Measurements from ENCODE around the gene NHLRC4. TPM values are rescaled to one million over a fixed set of nuclear protein-coding genes. Genes with fewer than 3 reads are reported as not detected.

Gene NHLRC4
- total and polyA plus RNA-seq, 2 of the 13 experiments (the other 11 are each of a cell fraction or from before 2014, with no cell fraction given): 0.40 to 0.59 TPM

DNA sequence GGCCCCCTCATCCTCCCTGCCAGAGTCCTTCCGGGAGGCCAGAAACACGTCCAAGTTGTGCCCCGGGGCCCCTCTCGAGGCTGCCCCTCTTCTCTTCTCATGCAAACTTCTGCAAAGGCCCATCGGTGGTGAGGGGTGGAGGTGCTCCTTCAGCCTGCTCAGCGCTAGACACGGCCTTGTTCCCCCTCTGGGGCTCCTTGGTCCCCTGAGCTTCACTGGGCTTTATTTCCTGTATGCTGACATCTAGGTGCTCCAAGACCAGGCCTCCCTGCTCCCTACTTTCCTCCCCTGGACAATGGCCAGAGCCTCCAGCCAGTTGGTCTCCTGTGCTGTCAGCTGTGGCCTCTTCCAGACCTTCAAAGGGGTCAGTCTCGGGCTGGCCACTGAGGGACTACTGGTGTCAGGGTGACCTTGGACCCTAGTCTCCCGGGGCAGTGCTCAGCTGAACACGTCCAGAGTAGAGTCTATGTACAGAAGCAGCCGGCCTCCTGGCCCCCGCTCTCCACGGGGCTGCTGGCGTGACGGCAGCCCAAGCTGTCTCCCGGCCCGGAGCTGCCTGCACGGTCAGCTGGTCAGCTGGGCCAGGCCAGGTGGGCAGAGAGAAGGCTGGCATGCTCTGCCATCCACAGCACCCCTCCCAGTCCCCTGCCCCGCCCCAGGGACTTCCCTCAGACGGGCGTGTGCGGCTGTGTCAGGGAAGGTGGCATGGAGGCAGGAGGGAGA is 8.3 kb upstream of the NHLRC4 start (continued):
- TF ChIP-seq ZBTB46 (CRISPR knock-in tag; IDR thresholded peaks at IDR 0.05; ENCODE audit: borderline replicate concordance) (no peak), HMGXB3 (CRISPR knock-in tag; IDR thresholded peaks at IDR 0.05; ENCODE audit: borderline replicate concordance) (no peak), ZNF75D (CRISPR knock-in tag; IDR thresholded peaks at IDR 0.05; ENCODE audit: borderline replicate concordance) (no peak), CCAR2 (optimal IDR thresholded peaks at IDR 0.05; ENCODE audit: low read depth, low read length) (no peak), PHB2 (IDR thresholded peaks at IDR 0.05; ENCODE audit: partially characterized antibody) (no peak), ZNF878 (CRISPR knock-in tag; IDR thresholded peaks at IDR 0.05) (peak; percentile 55; the same call in 1 of the 2 replicates), EEA1 (CRISPR knock-in tag; IDR thresholded peaks at IDR 0.05; ENCODE audit: borderline replicate concordance) (no peak), MED1 (CRISPR knock-in tag; IDR thresholded peaks at IDR 0.05) (peak; percentile 91), ZFAT (CRISPR knock-in tag; conservative IDR thresholded peaks at IDR 0.05) (no peak), HOMEZ (CRISPR knock-in tag; IDR thresholded peaks at IDR 0.05; ENCODE audit: low read depth) (peak; percentile 75), TBL1XR1 (IDR thresholded peaks at IDR 0.05; ENCODE audit: borderline replicate concordance, low read length, partially characterized antibody) (no peak), ZNF605 (CRISPR knock-in tag; IDR thresholded peaks at IDR 0.05) (no peak; the same call in 1 of the 2 replicates)
- TF ChIP-seq, protein P1, sequence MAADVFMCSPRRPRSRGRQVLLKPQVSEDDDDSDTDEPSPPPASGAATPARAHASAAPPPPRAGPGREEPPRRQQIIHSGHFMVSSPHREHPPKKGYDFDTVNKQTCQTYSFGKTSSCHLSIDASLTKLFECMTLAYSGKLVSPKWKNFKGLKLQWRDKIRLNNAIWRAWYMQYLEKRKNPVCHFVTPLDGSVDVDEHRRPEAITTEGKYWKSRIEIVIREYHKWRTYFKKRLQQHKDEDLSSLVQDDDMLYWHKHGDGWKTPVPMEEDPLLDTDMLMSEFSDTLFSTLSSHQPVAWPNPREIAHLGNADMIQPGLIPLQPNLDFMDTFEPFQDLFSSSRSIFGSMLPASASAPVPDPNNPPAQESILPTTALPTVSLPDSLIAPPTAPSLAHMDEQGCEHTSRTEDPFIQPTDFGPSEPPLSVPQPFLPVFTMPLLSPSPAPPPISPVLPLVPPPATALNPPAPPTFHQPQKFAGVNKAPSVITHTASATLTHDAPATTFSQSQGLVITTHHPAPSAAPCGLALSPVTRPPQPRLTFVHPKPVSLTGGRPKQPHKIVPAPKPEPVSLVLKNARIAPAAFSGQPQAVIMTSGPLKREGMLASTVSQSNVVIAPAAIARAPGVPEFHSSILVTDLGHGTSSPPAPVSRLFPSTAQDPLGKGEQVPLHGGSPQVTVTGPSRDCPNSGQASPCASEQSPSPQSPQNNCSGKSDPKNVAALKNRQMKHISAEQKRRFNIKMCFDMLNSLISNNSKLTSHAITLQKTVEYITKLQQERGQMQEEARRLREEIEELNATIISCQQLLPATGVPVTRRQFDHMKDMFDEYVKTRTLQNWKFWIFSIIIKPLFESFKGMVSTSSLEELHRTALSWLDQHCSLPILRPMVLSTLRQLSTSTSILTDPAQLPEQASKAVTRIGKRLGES (CRISPR knock-in tag; IDR thresholded peaks at IDR 0.05; ENCODE audit: borderline replicate concordance): no peak
- TF ChIP-seq, protein P2, sequence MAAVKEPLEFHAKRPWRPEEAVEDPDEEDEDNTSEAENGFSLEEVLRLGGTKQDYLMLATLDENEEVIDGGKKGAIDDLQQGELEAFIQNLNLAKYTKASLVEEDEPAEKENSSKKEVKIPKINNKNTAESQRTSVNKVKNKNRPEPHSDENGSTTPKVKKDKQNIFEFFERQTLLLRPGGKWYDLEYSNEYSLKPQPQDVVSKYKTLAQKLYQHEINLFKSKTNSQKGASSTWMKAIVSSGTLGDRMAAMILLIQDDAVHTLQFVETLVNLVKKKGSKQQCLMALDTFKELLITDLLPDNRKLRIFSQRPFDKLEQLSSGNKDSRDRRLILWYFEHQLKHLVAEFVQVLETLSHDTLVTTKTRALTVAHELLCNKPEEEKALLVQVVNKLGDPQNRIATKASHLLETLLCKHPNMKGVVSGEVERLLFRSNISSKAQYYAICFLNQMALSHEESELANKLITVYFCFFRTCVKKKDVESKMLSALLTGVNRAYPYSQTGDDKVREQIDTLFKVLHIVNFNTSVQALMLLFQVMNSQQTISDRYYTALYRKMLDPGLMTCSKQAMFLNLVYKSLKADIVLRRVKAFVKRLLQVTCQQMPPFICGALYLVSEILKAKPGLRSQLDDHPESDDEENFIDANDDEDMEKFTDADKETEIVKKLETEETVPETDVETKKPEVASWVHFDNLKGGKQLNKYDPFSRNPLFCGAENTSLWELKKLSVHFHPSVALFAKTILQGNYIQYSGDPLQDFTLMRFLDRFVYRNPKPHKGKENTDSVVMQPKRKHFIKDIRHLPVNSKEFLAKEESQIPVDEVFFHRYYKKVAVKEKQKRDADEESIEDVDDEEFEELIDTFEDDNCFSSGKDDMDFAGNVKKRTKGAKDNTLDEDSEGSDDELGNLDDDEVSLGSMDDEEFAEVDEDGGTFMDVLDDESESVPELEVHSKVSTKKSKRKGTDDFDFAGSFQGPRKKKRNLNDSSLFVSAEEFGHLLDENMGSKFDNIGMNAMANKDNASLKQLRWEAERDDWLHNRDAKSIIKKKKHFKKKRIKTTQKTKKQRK (IDR thresholded peaks at IDR 0.05; ENCODE audit: low read length): no peak
